BLaER1 (cell line): Measurements from ENCODE around the gene MAGI1.

ENCODE experiments used
- H3K27ac ChIP-seq: shearing (Covaris generic); formaldehyde crosslinking; 2 replicates; pipeline ENCODE4 v1.8.1; 2022
- H3K27me3 ChIP-seq: shearing (Covaris generic); formaldehyde crosslinking; 2 replicates; pipeline ENCODE4 v1.8.1; 2022
- H3K36me3 ChIP-seq: shearing (Covaris generic); formaldehyde crosslinking; 2 replicates; pipeline ENCODE4 v1.8.1; 2022
- H3K4me1 ChIP-seq: shearing (Covaris generic); formaldehyde crosslinking; 2 replicates; pipeline ENCODE4 v1.8.1; 2022
- H3K4me2 ChIP-seq: shearing (Covaris generic); formaldehyde crosslinking; 2 replicates; pipeline ENCODE4 v1.8.1; 2022
- H3K4me3 ChIP-seq: shearing (Covaris generic); formaldehyde crosslinking; 2 replicates; pipeline ENCODE4 v1.8.1; 2022
- H3K9ac ChIP-seq: shearing (Covaris generic); formaldehyde crosslinking; 2 replicates; pipeline ENCODE4 v1.8.1; 2022
- H3K9me3 ChIP-seq: shearing (Covaris generic); formaldehyde crosslinking; 2 replicates; pipeline ENCODE4 v1.8.1; 2022
- H4K20me1 ChIP-seq: shearing (Covaris generic); formaldehyde crosslinking; 2 replicates; pipeline ENCODE4 v1.8.1; 2022
- Cebpa-rat ChIP-seq: shearing (Covaris generic); IDR thresholded peaks from 2 replicates; pipeline ENCODE4 v1.8.1; 2022

MAGI1 gene

DNA sequence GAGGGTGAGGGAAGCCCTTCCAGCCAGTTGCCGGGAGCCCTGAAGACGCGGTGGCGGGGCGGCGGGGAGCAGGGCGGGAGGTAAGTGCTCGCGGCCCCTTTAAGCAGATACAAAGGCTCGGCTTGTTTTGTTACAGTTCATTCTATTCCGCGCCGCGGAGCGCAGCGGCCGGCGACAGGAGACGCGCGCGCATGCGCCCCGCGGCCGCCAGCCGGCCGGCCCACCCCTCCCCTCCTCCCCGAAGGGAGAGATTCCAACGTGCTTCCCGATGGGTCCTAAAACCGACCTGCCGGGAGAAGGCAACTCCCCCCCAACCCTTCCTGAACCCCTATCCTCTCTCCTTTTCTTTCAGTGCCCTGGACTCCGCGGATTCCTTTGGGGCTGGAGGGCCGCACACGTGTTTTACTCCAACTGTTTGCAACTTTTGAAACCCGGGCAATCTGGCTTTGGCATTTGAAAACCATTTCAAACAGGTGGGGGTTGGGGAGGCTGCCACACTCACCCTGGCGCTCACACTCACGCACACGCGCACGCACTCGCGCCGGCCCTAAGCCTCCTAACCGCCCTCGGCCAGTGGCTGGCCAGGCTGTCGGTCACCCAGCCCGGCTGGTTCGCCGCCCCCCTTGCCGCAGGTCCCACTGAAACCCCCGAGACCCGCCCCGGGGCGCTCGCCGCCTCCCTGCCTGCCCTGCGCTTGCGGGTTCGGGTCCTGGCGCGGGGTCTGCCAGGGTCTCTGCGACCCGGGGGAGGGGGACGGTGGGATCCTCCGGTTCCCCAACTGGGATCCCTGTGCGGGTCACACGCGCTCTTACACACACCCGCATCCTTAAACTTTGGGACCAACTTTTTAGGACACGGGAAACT, at the start of gene MAGI1:
MAGI1 (minus strand) TSS at position 193 of the 864 bp plus-strand sequence. CDS start 610 bp downstream, outside the sequence.
- H3K4me1 ChIP-seq = peaks cover 35% of the 10 kb centered on the region
- TF ChIP-seq Cebpa-rat = no peak
- H4K20me1 ChIP-seq = peaks cover 14% of the 10 kb centered on the region; the same call in 1 of the 2 replicates
- H3K4me2 ChIP-seq = peak within 1 kb of the TSS; percentile 90
- H3K9ac ChIP-seq = peak within 1 kb of the TSS; percentile 88
- H3K9me3 ChIP-seq = no peaks in the 10 kb centered on the region
- H3K36me3 ChIP-seq = no peaks in the 10 kb centered on the region
- H3K4me3 ChIP-seq = peak within 1 kb of the TSS; percentile 83
- H3K27ac ChIP-seq = peak within 1 kb of the TSS; percentile 79
- H3K27me3 ChIP-seq = peaks cover 8% of the 10 kb centered on the region

DNA sequence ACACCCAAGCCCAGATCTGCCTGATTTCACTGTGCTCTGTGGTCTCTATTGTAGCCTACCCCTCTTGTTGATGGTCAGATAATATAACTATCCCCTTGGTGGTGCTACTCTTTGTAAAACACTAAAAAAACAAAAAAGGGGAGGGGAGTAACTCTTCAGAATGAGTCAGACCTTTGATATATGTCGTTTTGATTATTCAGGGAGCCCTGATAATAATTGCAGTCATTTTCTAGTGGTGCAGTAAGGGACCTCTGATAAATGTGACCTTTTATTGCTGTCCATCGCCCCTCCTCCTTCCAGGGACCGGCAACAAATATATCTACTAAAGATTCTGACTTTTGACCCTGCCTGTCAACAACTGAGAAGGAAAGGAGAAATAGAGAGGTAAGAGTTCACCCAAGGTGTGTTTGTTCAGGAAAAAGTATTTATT, 45.1 kb upstream of the MAGI1 start:
- Histone ChIP-seq H3K27ac (no peak overlapping the region), H3K36me3 (no peaks in the 10 kb centered on the region), H3K9ac (no peak overlapping the region), H3K27me3 (no peaks in the 10 kb centered on the region), H3K4me3 (no peak overlapping the region), H3K4me1 (no peaks in the 10 kb centered on the region), H3K4me2 (no peak overlapping the region), H4K20me1 (no peaks in the 10 kb centered on the region), H3K9me3 (no peaks in the 10 kb centered on the region)
- no peak for TF ChIP-seq Cebpa-rat

DNA sequence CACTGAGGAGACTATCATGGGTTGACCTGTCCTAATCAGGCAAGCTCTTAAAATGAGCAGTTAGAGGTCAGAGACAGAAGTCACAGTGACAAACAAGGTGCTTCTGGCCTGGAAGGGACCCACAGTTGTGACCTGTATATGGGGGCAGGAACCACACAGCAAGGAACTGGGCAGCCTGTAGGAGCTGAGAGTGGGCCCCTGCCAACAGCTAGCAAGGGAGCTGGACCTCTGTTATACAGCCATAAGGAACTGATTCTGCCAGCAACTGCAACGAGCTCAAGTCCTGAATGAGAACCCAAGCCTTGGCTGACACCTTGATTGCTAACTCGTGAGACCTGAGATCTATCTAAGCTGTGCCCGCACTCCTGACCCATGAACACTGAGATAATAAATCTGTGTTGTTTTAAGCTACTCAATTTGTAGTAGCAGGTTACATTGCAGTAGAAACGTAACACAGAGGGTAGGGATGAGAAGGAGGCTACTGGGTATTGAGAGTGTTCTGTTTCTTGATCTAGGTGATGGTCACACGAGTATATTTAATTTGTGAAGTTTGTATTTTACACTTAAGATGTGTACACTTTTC, 44.5 kb upstream of the MAGI1 start:
- Histone ChIP-seq H3K4me3 (no peak overlapping the region), H3K27me3 (no peaks in the 10 kb centered on the region), H4K20me1 (no peaks in the 10 kb centered on the region), H3K4me1 (no peaks in the 10 kb centered on the region), H3K4me2 (no peak overlapping the region), H3K36me3 (no peaks in the 10 kb centered on the region), H3K9ac (no peak overlapping the region), H3K9me3 (no peaks in the 10 kb centered on the region), H3K27ac (no peak overlapping the region)
- TF ChIP-seq Cebpa-rat = no peak

DNA sequence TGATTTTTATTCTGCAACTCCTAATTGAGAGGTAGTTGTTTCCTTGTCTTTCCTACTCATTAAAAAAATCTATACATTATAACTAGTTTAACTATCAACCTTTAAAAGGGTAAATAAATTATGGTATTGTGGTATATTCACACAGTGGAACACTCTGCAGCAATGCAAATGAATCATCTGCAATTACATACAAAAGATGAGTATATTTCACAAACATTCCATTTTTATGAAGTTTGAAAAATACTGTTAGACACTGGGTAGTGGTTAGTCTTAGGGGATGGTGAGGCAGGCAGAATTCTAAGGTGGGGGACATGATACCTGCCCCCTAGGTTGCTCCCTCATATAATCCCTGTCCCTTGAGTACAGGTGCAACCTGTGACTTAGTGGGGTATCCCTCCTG, 44.0 kb upstream of the MAGI1 start:
- no peaks in the 10 kb centered on the region for H3K9me3 ChIP-seq
- no peak overlapping the region for H3K9ac ChIP-seq
- no peak overlapping the region for H3K4me2 ChIP-seq
- no peak overlapping the region for H3K4me3 ChIP-seq
- H4K20me1 ChIP-seq = no peaks in the 10 kb centered on the region
- no peak for TF ChIP-seq Cebpa-rat
- H3K27me3 ChIP-seq = no peaks in the 10 kb centered on the region
- no peak overlapping the region for H3K27ac ChIP-seq
- no peaks in the 10 kb centered on the region for H3K4me1 ChIP-seq
- H3K36me3 ChIP-seq = no peaks in the 10 kb centered on the region

DNA sequence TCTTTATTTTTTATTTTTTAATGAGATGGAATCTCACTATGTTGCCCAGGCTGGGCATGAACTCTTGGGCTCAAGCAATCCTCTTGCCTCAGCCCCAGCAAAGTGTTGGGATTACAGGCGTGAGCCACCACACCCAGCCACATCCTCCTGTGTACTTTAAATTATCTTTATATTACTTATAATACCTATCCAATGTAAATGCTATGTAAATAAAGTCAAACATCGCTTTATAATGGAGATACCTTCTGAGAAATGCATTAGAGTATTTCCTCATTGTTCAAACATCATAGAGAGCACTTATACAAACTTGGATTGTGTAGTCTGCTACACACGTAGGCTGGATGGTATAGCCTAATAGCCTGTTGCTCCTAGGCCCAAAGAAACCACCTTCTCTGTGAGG, 41.4 kb upstream of the MAGI1 start:
- Histone ChIP-seq H3K9me3 (no peaks in the 10 kb centered on the region), H3K9ac (no peak overlapping the region), H3K27ac (no peak overlapping the region), H3K27me3 (no peaks in the 10 kb centered on the region), H3K4me1 (no peaks in the 10 kb centered on the region), H3K4me3 (no peak overlapping the region), H4K20me1 (no peaks in the 10 kb centered on the region), H3K4me2 (no peak overlapping the region), H3K36me3 (no peaks in the 10 kb centered on the region)
- no peak for TF ChIP-seq Cebpa-rat

DNA sequence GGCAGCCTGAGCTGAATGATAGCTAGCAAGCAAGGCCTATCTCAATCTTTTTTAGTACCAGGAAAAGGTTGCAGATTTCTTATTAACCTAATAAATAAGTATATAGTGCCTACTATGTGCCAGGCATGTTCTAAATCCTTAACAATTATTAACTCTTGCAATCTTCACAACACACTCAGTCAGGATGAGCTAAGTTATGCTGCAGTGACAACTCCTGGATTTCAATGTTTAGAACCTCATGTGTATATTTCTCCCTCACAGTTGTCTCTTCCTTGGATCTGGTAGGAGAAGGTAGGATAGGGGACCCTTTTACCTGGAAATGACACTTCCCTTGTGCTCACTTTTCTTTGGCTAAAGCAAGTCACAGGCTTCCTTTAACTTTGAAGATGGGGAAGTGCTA, 39.3 kb upstream of the MAGI1 start:
- Histone ChIP-seq H3K9ac (no peak overlapping the region), H3K4me1 (no peaks in the 10 kb centered on the region), H3K4me3 (no peak overlapping the region), H3K36me3 (no peaks in the 10 kb centered on the region), H4K20me1 (no peaks in the 10 kb centered on the region), H3K9me3 (no peaks in the 10 kb centered on the region), H3K27ac (no peak overlapping the region), H3K4me2 (no peak overlapping the region), H3K27me3 (no peaks in the 10 kb centered on the region)
- no peak for TF ChIP-seq Cebpa-rat

DNA sequence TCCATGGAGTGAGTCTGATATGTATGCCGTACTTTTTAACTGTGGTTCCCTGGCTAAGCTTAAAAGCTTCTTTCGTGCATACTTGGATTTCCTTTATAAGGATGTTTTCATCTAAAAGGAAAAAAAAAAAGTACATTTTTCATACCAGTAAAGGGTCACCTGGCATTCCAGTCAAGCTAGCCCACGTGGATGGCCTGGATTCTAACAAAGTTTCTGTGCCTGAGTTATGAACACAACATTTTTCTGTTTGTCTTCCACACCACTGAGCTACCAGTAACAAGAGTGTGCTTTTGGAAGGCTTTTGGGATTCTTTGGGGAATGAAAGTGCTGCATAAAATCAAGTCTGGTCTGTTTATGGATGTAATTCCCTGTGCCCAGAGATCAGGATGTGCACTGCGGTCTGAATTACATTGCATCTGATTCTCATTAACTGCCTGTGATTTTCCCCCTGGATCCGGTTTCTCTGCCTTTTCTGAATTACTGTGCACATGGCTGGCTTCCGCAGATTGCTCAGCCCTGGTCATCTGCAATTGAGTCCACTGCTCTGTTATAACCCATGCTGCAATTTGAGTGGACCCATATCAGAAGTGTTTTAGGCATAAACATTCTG, 38.2 kb upstream of the MAGI1 start:
- H3K4me3 ChIP-seq = no peak overlapping the region
- H3K4me2 ChIP-seq = no peak overlapping the region
- H3K9me3 ChIP-seq = no peaks in the 10 kb centered on the region
- H3K27me3 ChIP-seq = no peaks in the 10 kb centered on the region
- H3K27ac ChIP-seq = no peak overlapping the region
- no peaks in the 10 kb centered on the region for H3K4me1 ChIP-seq
- H3K9ac ChIP-seq = no peak overlapping the region
- no peaks in the 10 kb centered on the region for H4K20me1 ChIP-seq
- no peak for TF ChIP-seq Cebpa-rat
- H3K36me3 ChIP-seq = no peaks in the 10 kb centered on the region

DNA sequence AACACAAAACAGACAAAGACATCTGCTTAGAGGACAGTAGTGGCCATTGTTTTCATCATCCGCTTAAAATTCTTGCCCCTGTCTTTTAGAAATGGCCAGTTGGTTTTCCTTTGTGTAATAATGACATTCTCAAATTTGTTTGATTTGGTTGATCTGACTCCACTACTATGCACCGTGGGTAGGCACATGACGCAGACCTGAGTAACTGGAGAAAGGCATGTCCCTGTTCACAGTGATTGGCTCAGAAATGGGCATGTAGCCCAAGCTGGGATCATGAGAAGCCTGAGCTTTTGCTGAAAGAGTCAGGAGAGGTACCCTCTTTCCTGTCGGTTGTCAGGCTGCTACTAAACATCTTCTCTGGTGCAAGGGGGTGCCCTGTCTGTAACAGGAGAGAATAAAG, 36.6 kb upstream of the MAGI1 start:
- no peak overlapping the region for H3K9ac ChIP-seq
- no peaks in the 10 kb centered on the region for H4K20me1 ChIP-seq
- no peak overlapping the region for H3K27ac ChIP-seq
- H3K27me3 ChIP-seq = no peaks in the 10 kb centered on the region
- H3K4me1 ChIP-seq = no peaks in the 10 kb centered on the region
- no peak for TF ChIP-seq Cebpa-rat
- no peaks in the 10 kb centered on the region for H3K36me3 ChIP-seq
- H3K9me3 ChIP-seq = no peaks in the 10 kb centered on the region
- no peak overlapping the region for H3K4me3 ChIP-seq
- H3K4me2 ChIP-seq = no peak overlapping the region

DNA sequence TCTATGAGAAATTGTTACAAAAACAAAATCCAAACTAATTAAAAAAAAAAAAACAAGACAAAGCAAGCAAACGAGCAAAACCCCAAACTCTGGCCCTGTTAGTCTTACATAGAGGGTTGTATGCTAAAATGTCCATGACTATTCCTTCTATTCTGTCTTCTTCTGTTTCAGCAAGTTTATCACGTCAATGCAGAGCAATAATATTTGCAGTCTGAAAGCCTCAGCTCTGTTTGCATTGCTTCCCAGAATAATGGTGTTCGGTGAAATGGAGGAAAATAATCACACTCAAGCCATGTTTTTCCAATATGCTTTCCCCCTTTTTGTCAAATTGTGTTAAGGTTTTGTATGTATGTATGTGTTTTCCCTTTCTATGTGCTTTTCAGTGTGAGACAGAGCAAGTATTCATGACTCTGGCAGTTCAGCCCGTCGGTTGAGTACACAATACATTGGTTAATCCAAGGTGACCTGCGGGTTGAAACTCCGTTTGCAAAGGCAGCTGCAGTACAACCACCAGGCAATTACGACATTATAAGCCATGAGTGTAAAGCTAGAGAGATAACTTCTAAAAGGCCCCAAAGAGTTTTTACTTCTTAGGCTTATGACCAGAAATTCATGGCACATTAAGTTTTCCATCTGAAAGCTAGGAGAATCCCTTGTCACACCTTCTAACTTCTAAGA, 34.9 kb upstream of the MAGI1 start:
- Histone ChIP-seq H3K4me3 (no peak overlapping the region), H3K4me1 (no peaks in the 10 kb centered on the region), H3K9me3 (peaks cover 8% of the 10 kb centered on the region; the same call in 1 of the 2 replicates), H3K27me3 (no peaks in the 10 kb centered on the region), H3K36me3 (no peaks in the 10 kb centered on the region), H3K27ac (no peak overlapping the region), H4K20me1 (no peaks in the 10 kb centered on the region), H3K9ac (no peak overlapping the region), H3K4me2 (no peak overlapping the region)
- TF ChIP-seq Cebpa-rat = no peak
